Inferior parietal cortex (tissue), 1 donor: ENCODE measurements around the gene LCN2.

Source experiments
- DNase-seq: peaks from one replicate; pipeline ENCODE4 v3.0.0-alpha.2; 2016; ENCODE audit errors: extremely low spot score

LCN2 gene

DNA sequence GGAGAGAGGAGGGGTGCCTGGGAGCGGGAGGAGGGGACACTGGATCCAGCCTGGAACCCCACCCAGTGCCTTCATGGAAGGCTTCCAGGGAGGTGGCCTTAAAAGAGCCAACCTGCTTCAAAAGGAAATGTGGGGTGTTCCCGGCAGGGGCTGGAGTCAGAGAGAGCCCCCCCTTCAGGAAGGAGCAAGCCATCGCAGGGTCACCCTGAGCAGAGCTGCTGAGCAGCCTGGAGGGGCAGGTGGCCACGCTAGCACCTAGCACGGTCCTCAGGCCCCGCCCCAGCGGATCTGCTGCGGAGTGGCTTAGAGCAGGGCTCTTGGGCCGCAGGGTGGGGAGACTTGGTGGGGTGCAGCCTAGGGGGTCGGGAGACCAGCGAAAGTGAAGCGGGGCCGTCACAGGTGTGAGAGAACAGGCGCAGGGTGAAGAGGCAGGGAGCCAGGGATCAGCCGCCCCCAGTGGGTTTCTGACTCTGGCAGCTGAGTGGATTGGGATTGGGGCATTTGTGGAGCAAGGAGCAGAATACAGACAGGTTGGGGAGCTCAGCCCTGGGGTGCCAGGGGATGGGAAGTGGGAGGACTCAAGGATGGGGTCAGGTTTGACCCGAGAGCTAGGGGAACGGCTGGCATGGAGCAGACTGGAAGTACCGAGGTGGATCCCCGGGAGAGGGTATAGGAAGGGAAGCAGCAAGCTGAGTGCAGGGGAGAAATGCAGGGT is 1.5 kb downstream of the LCN2 start:
- DNase-seq, result no peak

DNA sequence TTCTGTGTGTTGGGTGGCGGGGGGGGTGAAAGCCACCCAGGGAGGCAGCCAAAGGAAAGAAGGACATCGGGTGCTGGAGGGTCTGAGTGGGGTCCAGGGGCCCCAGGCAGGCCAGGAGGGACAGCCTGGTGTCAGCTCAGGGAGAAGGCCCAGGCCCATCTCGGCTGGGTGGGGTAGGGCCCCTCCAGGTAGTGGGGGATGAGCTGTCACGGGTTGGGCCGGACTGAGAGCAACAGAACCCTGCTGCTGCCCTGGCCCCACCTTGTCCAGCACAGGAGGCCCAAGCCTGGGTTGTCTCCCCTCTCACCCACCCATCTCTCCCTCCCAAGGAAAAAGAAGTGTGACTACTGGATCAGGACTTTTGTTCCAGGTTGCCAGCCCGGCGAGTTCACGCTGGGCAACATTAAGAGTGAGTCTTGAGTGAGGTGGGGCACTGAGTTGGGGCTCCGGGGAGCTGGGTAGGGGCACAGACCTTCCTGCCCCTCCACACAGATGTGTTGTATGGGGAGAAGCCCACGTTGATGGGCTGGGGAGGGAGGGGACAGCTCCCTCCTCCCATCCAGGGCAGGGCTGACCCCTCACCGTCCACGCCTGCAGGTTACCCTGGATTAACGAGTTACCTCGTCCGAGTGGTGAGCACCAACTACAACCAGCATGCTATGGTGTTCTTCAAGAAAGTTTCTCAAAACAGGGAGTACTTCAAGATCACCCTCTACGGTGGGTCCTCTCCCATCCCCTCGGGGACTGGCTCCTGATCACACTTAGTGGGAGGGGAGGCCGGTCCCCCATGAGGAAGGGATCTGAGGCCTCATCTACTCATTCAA is 2.3 kb downstream of the LCN2 start:
- no peak for DNase-seq

DNA sequence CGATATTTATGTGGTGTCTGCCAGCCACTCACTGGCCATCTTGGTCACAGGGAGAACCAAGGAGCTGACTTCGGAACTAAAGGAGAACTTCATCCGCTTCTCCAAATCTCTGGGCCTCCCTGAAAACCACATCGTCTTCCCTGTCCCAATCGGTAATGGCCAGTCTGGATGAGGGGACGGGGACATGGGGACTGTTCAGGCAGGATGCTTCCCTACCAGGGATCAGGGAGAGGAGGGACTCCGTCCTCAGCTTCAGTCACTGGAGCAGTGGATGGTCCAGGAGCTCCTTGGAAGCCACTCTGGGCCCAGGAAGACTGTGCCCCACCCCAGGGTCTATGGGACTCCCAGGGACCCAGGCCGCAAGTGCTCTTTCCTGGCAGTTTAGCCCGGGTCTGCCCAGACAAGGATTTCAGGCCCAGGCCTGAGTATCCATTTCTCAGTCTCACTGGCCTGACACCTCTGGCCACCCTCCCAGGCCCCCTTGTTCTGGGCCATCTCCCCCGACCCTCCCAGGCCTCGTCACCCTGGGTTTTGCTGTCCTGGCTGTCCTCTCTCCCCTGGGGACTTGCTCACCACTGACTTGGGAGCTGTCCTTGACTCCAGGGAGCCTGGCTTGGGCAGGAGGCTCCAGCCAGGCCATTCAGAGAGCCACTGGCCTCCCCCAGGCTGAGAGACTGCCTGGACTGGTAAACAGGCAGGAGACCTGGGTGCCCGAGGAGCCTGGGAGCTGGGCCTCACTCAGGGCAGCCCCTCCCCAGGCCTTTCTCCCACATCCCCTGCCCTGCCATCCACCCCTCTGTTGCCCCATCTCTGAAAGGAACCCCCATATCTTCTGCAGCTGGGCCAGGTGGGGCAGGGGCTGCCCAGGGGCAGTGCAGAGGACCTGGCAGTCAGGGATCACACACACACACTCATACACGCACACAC is 3.1 kb downstream of the LCN2 start:
- DNase-seq, result no peak

DNA sequence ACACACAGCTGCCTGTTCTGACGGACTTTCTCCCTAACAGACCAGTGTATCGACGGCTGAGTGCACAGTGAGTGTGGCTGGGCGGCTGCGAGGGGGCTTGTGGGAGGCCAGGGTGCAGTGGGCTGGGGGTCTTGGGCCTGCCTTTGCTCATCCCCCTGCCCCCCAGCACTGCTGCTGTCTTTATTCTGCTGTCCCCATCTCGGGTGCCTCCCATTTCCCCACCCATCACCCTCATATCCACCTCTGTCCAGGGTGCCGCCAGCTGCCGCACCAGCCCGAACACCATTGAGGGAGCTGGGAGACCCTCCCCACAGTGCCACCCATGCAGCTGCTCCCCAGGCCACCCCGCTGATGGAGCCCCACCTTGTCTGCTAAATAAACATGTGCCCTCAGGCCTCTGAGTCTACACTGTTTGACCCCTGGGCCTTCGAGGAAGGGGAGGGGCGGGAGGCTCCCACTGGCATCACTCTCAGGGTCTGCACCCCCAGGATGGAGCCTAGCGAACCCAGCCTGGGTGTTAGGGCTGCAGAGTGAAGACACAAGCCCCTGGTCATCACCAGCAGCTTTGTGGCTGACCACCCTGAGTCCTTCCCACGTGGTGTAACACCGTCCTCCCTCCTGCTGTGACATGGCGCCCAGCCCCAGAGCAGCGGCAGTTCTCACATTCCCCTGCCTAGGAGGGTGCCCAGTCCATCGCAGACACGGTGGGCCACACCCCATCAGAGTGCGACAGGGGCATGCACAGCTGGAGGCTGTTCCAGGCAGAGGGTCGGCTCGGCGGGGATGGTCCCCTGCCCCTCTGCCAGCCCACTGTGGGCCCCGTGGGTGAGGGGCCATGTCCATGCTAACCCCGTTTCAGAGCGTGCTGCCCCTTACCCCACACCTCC is 4.0 kb downstream of the LCN2 start:
- no peak for DNase-seq

DNA sequence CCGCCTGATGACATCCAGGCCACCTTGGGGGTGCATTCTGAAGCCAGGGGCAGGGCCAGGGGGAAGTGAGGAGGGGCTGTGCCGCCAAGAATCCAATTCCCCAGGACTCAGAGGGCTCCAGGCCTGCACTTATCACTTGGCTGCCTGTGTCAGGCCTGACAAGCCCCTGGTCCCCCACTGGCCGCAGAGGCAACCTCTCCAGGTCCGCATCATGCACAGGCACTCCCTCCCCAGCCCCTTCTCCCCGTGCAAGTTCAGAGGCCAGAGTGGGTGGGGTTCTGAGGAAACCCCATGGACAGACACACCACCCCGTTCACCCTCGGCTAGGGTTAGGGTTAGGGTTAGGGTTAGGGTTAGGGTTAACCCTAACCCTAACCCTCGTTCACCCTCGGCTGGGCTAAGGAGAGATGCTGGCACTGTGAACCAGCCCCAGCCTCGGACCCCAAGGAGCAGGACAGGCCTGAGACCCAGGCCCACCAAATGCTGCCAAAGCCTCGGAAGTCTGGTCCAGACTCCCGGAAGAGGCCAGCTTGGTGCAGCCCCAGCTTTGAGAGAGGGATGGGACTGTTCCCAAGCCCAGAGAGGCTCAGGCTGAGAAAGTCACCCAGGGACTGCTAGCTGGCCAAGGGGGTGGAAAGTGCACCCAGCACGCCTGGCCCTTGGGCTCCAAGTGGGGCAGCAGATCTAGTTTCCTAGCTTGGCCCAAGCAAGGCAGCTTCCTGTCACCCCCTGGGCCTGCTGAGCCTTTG is 4.9 kb downstream of the LCN2 start:
- no peak for DNase-seq

DNA sequence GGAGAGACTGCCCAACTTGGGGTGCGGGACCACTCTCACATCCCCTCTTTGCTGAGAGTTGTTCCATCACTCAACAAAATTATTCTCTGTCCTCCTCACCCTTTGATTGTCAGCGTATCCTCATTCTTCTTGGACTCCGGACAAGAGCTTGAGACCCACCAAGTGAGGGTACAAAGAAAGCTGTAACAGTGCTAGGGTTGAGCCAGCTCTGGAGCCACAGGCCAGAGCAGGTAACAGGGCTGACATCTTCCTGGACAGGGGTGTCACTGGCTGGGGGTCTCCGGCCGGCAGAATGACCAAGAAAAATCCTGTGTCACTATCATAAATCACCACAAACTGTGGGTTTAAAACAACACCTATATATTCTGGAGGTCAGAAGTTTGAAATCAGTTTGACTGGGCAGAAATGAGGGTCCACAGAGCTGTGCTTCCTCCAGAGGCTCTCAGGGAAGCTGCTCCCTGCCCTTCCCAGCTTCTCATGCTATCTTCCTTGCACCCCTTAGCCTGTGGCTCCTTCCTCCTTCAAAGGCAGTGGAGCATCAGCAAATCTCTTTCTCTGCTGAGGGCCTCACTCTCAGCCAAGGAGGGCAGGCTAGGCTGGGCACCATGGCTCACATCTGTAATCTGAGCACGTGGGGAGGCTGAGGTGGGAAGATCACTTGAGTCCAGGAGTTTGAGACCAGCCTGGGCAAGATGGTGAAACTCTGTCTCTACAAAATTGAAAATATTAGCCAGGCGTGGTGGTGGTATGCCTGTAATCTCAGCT is 6.7 kb downstream of the LCN2 start:
- no peak for DNase-seq

DNA sequence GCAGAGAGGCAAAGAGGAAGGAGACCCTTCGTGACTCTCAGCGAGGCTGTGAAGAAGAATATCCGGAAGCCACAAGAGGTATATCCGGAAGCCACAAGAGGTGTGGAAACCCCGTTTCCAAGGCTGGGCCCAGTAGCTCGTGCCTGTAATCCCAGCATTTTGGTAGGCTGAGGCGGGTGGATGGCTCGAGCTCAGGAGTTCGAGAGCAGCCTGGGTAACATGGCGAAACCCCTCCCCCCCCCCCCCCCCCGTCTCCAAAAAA is 10.2 kb downstream of the LCN2 start:
- peak; percentile 28 for DNase-seq

DNA sequence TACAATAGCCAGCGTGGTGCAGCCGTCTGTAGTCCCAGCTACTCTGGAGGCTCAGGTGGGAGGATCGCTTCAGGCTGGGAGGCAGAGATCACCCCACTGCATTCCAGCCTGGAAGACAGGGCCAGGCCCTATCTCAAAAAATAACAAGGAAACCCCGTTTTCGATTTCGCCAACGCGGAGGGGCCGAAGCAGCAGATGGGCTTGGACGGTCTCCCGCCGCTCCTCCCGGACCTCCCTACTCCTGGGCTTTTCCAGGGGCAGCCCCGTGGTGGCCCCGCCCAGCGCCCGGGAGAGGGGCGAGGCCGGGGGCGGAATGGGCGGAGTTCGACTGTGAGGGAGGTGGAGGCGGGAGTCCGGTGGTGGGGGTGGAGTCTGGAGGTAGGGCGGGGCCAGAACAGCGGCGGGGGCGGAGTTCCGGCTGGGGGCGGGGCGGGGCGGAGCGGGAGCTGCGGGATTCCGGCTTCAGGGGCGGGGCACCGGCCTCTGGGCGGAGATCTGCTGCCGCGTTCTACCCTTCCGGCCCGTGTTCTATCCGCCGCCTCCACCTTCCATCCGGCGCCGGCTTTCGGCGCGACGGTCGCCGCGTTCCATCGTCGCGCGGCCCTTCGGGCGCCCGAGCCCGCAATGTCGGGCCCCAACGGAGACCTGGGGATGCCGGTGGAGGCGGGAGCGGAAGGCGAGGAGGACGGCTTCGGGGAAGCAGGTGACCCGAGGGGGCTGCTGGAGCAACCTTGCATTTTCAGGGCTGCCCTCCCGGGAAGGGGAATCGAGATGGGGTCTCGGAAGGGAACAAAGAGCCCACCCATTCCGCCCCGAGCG is 10.7 kb downstream of the LCN2 start, which contains the start of gene BBLN:
TSS of gene BBLN (plus strand) at position 482 of the 819 bp plus-strand sequence. CDS start at position 625, 143 bp downstream.
- peak; percentile 87 for DNase-seq

DNA sequence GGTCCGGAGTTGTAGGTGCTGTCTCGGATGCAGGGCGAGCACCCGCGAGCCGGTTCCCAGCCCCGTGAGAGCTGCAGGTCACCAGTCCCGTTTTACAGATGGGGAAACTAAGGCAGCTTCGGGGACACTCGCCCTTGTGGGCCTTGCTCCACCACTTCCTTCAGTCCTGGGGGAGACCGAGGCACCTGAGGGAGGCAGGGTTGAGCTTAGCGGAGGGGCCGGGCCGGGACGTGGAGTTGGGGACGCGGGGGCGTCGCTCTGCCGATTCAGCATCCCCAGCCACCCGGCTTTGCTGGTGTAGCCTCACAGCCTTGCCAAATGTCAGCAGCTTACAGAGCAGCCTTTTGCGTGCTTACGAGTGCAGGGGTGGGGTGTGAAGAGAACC is 11.3 kb downstream of the LCN2 start:
- DNase-seq, result no peak

DNA sequence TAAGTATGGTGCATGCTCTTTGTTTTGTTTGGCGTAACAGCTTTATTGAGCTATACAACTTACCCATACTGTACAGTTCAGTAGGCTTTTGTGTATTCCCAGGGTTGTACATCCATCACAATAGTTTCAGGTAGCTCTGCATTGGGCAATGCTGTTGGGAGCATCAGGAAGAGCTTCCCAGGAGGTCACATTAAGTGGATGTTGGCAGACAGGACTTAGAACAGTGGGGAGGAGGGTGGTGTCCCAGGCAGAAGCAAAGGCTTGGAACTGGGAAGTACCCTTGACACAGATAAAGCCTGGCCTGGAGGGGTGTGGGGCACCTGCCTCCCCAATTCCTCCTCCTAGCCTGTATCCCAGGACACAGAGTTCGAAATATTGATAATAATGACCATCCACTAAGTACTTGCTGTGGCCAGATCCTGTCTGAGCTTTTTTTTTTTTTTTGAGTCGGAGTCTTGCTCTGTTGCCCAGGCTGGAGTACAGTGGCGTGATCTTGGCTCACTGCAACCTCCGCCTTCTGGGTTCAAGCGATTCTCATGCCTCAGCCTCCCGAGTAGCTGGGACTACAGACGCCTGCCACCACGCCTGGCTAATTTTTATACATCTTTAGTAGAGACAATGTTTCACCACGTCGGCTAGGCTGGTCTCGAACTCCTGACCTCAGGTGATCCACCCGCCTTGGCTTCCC is 12.1 kb downstream of the LCN2 start:
- no peak for DNase-seq

DNA sequence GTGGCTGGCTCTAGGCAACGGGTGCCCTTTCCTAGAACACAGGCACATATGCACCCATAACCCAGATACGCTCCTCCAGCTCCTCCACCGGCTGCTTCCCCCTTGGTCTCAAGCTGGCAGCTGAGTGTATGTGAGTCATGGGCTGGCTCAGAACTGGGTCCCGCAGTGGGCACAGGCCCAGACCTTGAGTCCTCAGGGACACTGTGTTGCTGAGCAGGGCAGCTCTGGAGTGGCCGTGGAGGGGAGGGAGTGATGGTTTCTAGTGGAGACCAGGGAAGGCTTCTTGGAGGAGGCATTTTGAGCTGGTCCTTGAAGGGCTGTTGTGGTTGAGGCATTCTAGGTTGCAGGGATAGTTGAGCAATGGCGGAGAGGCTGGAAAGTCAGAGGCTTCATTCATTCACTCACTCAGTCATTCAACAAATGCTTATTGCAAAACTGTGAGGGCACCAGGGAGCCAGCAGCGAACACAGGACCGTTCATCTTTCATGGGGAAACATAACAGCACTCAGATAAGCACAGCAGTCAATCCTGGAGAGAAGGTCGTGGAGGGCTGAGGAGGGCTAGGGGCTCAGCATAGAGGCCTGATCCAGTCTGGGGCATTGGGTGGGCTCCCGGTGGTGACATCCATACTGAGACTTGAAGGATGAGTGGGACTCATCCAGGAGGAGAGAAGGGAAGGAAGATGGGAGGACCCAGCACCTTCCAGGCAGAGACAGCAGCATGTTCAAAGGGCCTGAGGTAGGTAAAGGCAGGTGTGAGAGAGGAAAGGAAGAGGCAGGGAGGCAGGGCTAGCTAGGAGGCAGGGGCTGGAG is 13.2 kb downstream of the LCN2 start:
- no peak for DNase-seq

DNA sequence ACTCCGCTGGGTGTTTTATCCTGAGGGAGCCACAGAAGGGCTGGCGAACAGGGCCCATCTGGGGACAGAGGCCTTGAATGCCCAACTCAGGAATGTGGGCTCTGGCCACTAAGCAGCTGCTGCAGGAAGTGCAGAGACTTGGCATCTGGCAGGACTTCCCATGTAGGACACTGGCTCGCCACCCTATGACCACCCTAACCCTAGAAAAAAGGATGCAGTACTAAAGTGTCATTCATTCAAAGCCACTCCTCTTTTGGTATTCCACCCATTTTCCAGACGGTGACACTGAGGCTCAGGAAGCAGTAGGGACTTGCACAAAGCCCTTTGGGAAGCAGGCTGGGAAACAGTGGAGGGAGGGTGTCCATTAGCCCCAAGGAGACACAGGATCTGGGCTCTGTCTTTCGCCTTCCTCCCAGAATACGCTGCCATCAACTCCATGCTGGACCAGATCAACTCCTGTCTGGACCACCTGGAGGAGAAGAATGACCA is 13.8 kb downstream of the LCN2 start:
- no peak for DNase-seq

DNA sequence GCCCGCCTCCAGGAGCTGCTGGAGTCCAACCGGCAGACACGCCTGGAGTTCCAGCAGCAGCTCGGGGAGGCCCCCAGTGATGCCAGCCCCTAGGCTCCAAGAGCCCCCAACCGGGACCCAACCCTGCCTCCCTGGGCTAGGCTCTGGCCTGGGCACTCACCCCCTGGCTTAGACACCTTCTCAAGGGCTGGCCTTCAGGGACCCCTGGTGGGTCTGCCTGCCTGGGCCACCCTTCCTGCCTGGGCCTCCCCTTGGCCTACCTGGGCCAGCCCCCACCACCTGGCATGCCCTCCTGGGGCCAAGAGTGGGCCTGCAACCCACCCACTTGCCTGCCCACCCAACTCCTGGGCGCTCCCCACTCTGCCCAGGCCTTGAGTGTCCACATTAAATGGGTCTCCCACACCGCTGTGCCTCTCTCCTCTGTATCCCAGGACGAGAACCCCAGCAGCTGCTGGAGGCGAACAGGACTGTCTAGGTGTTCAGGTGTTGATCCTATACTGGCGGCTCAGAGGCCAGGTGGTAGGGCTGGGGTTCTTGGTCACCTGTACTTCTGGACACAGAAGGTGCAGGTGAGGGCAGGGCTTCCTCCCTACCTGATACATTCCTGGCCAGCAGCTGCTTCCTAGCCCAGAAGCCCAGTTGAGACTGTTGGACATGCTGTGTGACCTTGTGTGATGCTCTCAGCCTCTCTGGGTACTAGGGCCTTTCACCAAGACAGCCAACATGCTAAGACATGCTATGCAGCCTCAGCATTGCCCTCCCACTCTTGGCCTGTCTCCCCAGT is 14.5 kb downstream of the LCN2 start:
- DNase-seq, result no peak

DNA sequence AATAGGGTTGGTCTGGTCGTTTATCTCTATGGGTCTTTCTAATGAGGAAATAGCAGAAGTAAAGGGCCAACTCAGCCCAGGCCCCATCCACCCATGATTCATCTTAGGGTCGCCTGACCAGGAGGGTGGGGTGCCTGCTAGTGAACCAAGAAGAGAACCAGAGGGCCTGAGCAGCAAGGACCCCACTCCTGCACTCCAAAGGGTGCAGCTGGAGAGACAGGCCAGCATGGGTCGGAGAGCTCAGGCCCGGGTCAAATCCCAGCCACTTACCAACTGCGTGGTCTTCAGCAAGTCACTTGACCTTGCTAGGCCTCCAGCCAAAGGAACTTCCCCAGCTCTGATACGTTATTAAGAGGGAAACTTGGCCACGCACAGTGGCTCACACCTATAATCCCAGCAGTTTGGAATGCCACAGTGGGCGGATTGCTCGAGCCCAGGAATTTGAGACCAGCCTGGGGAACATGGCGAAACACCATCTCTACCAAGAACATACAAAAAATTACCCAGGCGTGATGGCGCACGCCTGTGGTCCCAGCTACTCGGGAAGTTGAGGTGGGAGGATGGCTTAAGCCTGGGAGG is 15.1 kb downstream of the LCN2 start:
- no peak for DNase-seq

DNA sequence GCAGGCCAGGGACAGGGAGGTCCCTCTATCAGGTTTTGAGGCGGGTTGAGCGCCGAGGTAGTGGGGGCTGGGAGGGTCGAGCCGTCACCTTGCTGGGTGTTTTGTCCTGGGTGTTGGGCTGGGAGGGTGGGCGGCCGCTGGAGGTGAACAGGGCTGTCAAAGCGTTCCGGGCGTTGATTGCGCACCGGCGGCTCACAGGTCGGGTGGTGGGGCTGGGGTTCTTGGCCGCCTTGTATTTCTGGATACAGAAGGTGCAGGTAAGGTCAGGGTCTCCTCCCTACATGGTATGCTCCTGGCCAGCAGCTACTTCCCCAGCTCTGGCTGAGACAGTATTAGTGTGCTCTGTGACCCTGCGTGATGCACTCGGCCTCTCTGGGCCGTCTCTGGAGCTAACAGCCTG is 16.9 kb downstream of the LCN2 start:
- DNase-seq, result no peak

DNA sequence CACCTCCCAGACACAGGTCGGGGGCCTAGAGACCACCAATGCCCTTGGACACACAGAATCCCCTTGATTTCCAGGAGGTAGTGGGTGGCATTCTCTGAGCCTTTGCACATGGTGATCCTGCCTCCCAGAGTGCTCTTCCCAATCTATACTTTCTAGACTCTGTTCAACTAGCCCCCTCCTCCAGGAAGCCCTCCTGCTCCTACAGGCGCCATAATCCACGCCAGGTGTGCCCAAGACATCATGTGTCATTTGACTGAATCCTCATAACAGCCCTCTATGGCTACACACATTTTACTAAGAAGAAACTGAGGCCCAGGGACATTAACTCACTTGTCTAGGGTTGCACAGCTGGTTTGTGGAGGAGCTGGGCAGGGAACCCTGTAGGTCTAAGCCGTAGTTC is 18.0 kb downstream of the LCN2 start:
- DNase-seq, result no peak
